ENCODE results near the gene FREM2. TPM values are rescaled to one million over a fixed set of nuclear protein-coding genes. Genes with fewer than 3 reads are reported as not detected.

FREM2 gene
- 2.5 and 2.8 TPM in 2 replicates for total RNA-seq (2014; rRNA removed; shearing (Covaris generic))
- 2.2 and 4.0 TPM in 2 replicates for polyA plus RNA-seq (2015; cell fraction: cytosol; rRNA removed)
- polyA plus RNA-seq (2015; cell fraction: nucleus; rRNA removed) = 1.2 and 2.2 TPM in 2 replicates

GRCh38 chr13:38686577-38687245 lies at the start of gene FREM2:
Gene FREM2 (plus strand): TSS chr13:38687077. CDS start chr13:38687345, 268 bp downstream.
- in situ Hi-C loops (cut with HindIII; ENCODE audit: low pct_unique_long_range_greater_than_20kb, low sequenced_read_pairs) = no loop called here

GRCh38 chr13:38637576-38637975 lies 49.3 kb upstream of the FREM2 start:
- no peak for DNase-seq (ENCODE audit: low read depth, low spot score)
- in situ Hi-C loops (cut with HindIII; ENCODE audit: low pct_unique_long_range_greater_than_20kb, low sequenced_read_pairs) = no loop called here

More at GRCh38 chr13:38686577-38687245, at the start of gene FREM2:
- DNase-seq (ENCODE audit: low read depth, low spot score) = peak; percentile 88

GRCh38 chr13:38641164-38641948 lies 45.5 kb upstream of the FREM2 start:
- peak; percentile 50 for DNase-seq (ENCODE audit: low read depth, low spot score)
- in situ Hi-C loops (cut with HindIII; ENCODE audit: low pct_unique_long_range_greater_than_20kb, low sequenced_read_pairs) = no loop called here

GRCh38 chr13:38647312-38647711 lies 39.6 kb upstream of the FREM2 start:
- in situ Hi-C loops (cut with HindIII; ENCODE audit: low pct_unique_long_range_greater_than_20kb, low sequenced_read_pairs) = no loop called here
- no peak for DNase-seq (ENCODE audit: low read depth, low spot score)

- no peak for DNase-seq (ENCODE audit: low read depth, low spot score)
- in situ Hi-C loops (cut with HindIII; ENCODE audit: low pct_unique_long_range_greater_than_20kb, low sequenced_read_pairs) = no loop called here
Observed at GRCh38 chr13:38648912-38649311, 38.0 kb upstream of the FREM2 start.

GRCh38 chr13:38656699-38657098 lies 30.2 kb upstream of the FREM2 start:
- DNase-seq (ENCODE audit: low read depth, low spot score) = no peak
- in situ Hi-C loops (cut with HindIII; ENCODE audit: low pct_unique_long_range_greater_than_20kb, low sequenced_read_pairs) = no loop called here

- no peak for DNase-seq (ENCODE audit: low read depth, low spot score)
- in situ Hi-C loops (cut with HindIII; ENCODE audit: low pct_unique_long_range_greater_than_20kb, low sequenced_read_pairs) = no loop called here
Observed at GRCh38 chr13:38657191-38657590, 29.7 kb upstream of the FREM2 start.

GRCh38 chr13:38658906-38659305 lies 28.0 kb upstream of the FREM2 start:
- DNase-seq (ENCODE audit: low read depth, low spot score) = no peak
- in situ Hi-C loops (cut with HindIII; ENCODE audit: low pct_unique_long_range_greater_than_20kb, low sequenced_read_pairs) = no loop called here

- in situ Hi-C loops (cut with HindIII; ENCODE audit: low pct_unique_long_range_greater_than_20kb, low sequenced_read_pairs) = no loop called here
- DNase-seq (ENCODE audit: low read depth, low spot score) = no peak
Observed at GRCh38 chr13:38661010-38661675, 25.7 kb upstream of the FREM2 start.

GRCh38 chr13:38662362-38662761 lies 24.5 kb upstream of the FREM2 start:
- in situ Hi-C loops (cut with HindIII; ENCODE audit: low pct_unique_long_range_greater_than_20kb, low sequenced_read_pairs) = no loop called here
- DNase-seq (ENCODE audit: low read depth, low spot score) = no peak

- in situ Hi-C loops (cut with HindIII; ENCODE audit: low pct_unique_long_range_greater_than_20kb, low sequenced_read_pairs) = no loop called here
- no peak for DNase-seq (ENCODE audit: low read depth, low spot score)
Observed at GRCh38 chr13:38664906-38665305, 22.0 kb upstream of the FREM2 start.

GRCh38 chr13:38667526-38668109 lies 19.3 kb upstream of the FREM2 start:
- no peak for DNase-seq (ENCODE audit: low read depth, low spot score)
- in situ Hi-C loops (cut with HindIII; ENCODE audit: low pct_unique_long_range_greater_than_20kb, low sequenced_read_pairs) = no loop called here

- DNase-seq (ENCODE audit: low read depth, low spot score) = no peak
- in situ Hi-C loops (cut with HindIII; ENCODE audit: low pct_unique_long_range_greater_than_20kb, low sequenced_read_pairs) = no loop called here
Observed at GRCh38 chr13:38669234-38669964, 17.5 kb upstream of the FREM2 start.

GRCh38 chr13:38670627-38671026 lies 16.2 kb upstream of the FREM2 start:
- DNase-seq (ENCODE audit: low read depth, low spot score) = peak; percentile 50
- in situ Hi-C loops (cut with HindIII; ENCODE audit: low pct_unique_long_range_greater_than_20kb, low sequenced_read_pairs) = no loop called here

- DNase-seq (ENCODE audit: low read depth, low spot score) = no peak
- in situ Hi-C loops (cut with HindIII; ENCODE audit: low pct_unique_long_range_greater_than_20kb, low sequenced_read_pairs) = no loop called here
Observed at GRCh38 chr13:38671980-38672379, 14.9 kb upstream of the FREM2 start.

- in situ Hi-C loops (cut with HindIII; ENCODE audit: low pct_unique_long_range_greater_than_20kb, low sequenced_read_pairs) = no loop called here
- DNase-seq (ENCODE audit: low read depth, low spot score) = no peak
Observed at GRCh38 chr13:38674208-38674607, 12.7 kb upstream of the FREM2 start.

GRCh38 chr13:38680912-38681311 lies 6.0 kb upstream of the FREM2 start:
- DNase-seq (ENCODE audit: low read depth, low spot score) = no peak
- in situ Hi-C loops (cut with HindIII; ENCODE audit: low pct_unique_long_range_greater_than_20kb, low sequenced_read_pairs) = no loop called here
